HG03039 (cell line): ENCODE data around the gene SLAIN1.

Source experiments
- ATAC-seq: cut with Tn5 transposase; IDR thresholded peaks from one replicate; pipeline ENCODE4 v1.9.1; 2021; ENCODE audit warnings: mild to moderate bottlenecking, moderate library complexity; ENCODE audit not compliant: unreplicated experiment

Gene SLAIN1

GRCh38 chr13:77751513-77752456, 54.3 kb downstream of the SLAIN1 start:
- peak; percentile 83 for ATAC-seq

- ATAC-seq = no peak
Observed at GRCh38 chr13:77752512-77753069, 55.1 kb downstream of the SLAIN1 start.

- ATAC-seq = no peak
Observed at GRCh38 chr13:77760893-77761292, 63.4 kb downstream of the SLAIN1 start.

GRCh38 chr13:77767413-77767812, 69.9 kb downstream of the SLAIN1 start:
- no peak for ATAC-seq

GRCh38 chr13:77774181-77774580, 76.7 kb downstream of the SLAIN1 start:
- no peak for ATAC-seq

- no peak for ATAC-seq
Observed at GRCh38 chr13:77776704-77777103, 79.2 kb downstream of the SLAIN1 start.

- peak; percentile 56 for ATAC-seq
Observed at GRCh38 chr13:77779552-77780272, 82.2 kb downstream of the SLAIN1 start.

GRCh38 chr13:77781808-77782207, 84.3 kb downstream of the SLAIN1 start:
- ATAC-seq = no peak

- no peak for ATAC-seq
Observed at GRCh38 chr13:77784515-77784914, 87.0 kb downstream of the SLAIN1 start.

GRCh38 chr13:77786695-77787287, 89.3 kb downstream of the SLAIN1 start:
- no peak for ATAC-seq

GRCh38 chr13:77789376-77789775, 91.9 kb downstream of the SLAIN1 start:
- no peak for ATAC-seq

- no peak for ATAC-seq
Observed at GRCh38 chr13:77800219-77800618, 102.7 kb downstream of the SLAIN1 start.

GRCh38 chr13:77806518-77806917, 109.0 kb downstream of the SLAIN1 start:
- ATAC-seq = no peak

- ATAC-seq = no peak
Observed at GRCh38 chr13:77807431-77808135, 110.1 kb downstream of the SLAIN1 start.

- ATAC-seq = peak; percentile 69
Observed at GRCh38 chr13:77810430-77810829, 112.9 kb downstream of the SLAIN1 start.

GRCh38 chr13:77810878-77811277, 113.4 kb downstream of the SLAIN1 start:
- ATAC-seq = no peak

GRCh38 chr13:77811381-77811780, 113.9 kb downstream of the SLAIN1 start:
- ATAC-seq = no peak

- ATAC-seq = no peak
Observed at GRCh38 chr13:77811981-77812380, 114.5 kb downstream of the SLAIN1 start.
